ENCODE data around the gene KLHL34. TPM values are rescaled to one million over a fixed set of nuclear protein-coding genes. Genes with fewer than 3 reads are reported as not detected.

The KLHL34 gene
- total RNA-seq, 2 donors from 2014 or later = 0.05 TPM; not detected in 1

GRCh38 chrX:21700275-21700674 lies 42.1 kb upstream of the KLHL34 start:
- DNase-seq (ENCODE audit: low spot score) = no peak
- intact Hi-C loops (cut with DNase I) = no loop called here
- 87% methylated on average over 5 of the region's 5 CpGs for WGBS
- H3K36me3 ChIP-seq = no peaks in the 10 kb centered on the region
- H3K4me3 ChIP-seq = no peak overlapping the region
- H3K27me3 ChIP-seq (replicated peaks; ENCODE audit: insufficient read depth) = no peaks in the 10 kb centered on the region
- TF ChIP-seq CTCF (IDR thresholded peaks at IDR 0.05) (no peak), POLR2AphosphoS5 (IDR thresholded peaks at IDR 0.05) (no peak), POLR2A (IDR thresholded peaks at IDR 0.05) (no peak)
- no peaks in the 10 kb centered on the region for H3K4me1 ChIP-seq (replicated peaks)
- H3K27ac ChIP-seq = no peak overlapping the region
- H3K9me3 ChIP-seq = no peaks in the 10 kb centered on the region

DNA sequence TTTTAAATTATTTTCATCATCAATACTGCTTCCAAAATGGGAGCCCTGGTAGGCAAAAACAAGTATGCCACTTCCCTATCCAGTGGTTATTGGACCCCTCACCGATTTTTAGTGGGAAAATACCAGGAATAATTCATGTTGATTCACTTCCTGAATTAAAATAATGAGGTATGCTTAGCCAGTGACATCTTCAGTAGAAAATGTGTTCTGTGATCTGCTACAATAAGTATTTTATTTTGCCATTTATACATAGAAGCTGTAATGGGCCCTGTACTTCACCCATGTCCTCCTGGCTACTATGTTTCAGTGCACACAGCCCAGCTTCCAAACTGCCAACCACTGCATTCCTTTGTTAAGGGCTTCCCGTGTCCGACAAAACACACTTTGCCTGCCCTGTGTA lies 41.0 kb upstream of the KLHL34 start:
- H3K27me3 ChIP-seq (replicated peaks; ENCODE audit: insufficient read depth) = no peaks in the 10 kb centered on the region
- H3K36me3 ChIP-seq = no peaks in the 10 kb centered on the region
- intact Hi-C loops (cut with DNase I) = no loop called here
- no peaks in the 10 kb centered on the region for H3K9me3 ChIP-seq
- H3K27ac ChIP-seq = no peak overlapping the region
- 63% methylated on average over 3 of the region's 3 CpGs for WGBS
- no peak for TF ChIP-seq CTCF (IDR thresholded peaks at IDR 0.05)
- TF ChIP-seq POLR2A (IDR thresholded peaks at IDR 0.05) = no peak
- no peak for TF ChIP-seq POLR2AphosphoS5 (IDR thresholded peaks at IDR 0.05)
- no peaks in the 10 kb centered on the region for H3K4me1 ChIP-seq (replicated peaks)
- no peak for DNase-seq (ENCODE audit: low spot score)
- H3K4me3 ChIP-seq = no peak overlapping the region

DNA sequence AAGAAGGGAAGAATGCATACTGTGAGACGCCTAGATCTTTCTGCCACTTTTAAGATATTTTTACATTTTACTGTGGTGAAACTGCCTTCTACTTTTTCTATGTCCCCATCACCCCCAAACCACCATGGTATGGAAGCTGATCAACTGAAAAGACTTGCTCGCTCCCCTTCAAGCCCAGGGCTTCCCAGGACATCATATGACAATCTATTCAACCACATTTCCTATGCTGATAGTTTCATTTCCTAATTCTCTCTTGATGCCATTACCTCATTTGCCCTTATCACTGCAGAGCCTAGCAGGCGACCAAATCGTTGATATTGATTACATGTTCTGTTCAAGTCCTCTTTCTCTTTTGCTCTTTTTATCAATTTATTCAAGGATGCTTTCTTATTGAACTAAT lies 40.1 kb upstream of the KLHL34 start:
- intact Hi-C loops (cut with DNase I) = no loop called here
- H3K27ac ChIP-seq = no peak overlapping the region
- WGBS = 89% methylated on average over 4 of the region's 4 CpGs

GRCh38 chrX:21691512-21692018 lies 33.4 kb upstream of the KLHL34 start:
- DNase-seq (ENCODE audit: low spot score) = no peak

More for the DNA sequence above, 40.1 kb upstream of the KLHL34 start:
- Histone ChIP-seq H3K27me3 (replicated peaks; ENCODE audit: insufficient read depth) (no peaks in the 10 kb centered on the region), H3K4me3 (no peak overlapping the region), H3K4me1 (replicated peaks) (no peaks in the 10 kb centered on the region), H3K36me3 (no peaks in the 10 kb centered on the region), H3K9me3 (no peaks in the 10 kb centered on the region)
- DNase-seq (ENCODE audit: low spot score) = no peak
- TF ChIP-seq POLR2AphosphoS5 (IDR thresholded peaks at IDR 0.05) = no peak
- TF ChIP-seq POLR2A (IDR thresholded peaks at IDR 0.05) = no peak
- TF ChIP-seq CTCF (IDR thresholded peaks at IDR 0.05) = no peak

More at GRCh38 chrX:21691512-21692018, 33.4 kb upstream of the KLHL34 start:
- Histone ChIP-seq H3K9me3 (no peaks in the 10 kb centered on the region), H3K27ac (no peak overlapping the region), H3K4me1 (replicated peaks) (no peaks in the 10 kb centered on the region), H3K27me3 (replicated peaks; ENCODE audit: insufficient read depth) (no peaks in the 10 kb centered on the region), H3K4me3 (no peak overlapping the region), H3K36me3 (no peaks in the 10 kb centered on the region)
- intact Hi-C loops (cut with DNase I) = no loop called here
- TF ChIP-seq POLR2AphosphoS5 (IDR thresholded peaks at IDR 0.05) = no peak
- no peak for TF ChIP-seq POLR2A (IDR thresholded peaks at IDR 0.05)
- TF ChIP-seq CTCF (IDR thresholded peaks at IDR 0.05) = no peak
- 93% methylated on average over 2 of the region's 3 CpGs for WGBS
